Measurements from ENCODE around the gene AGMO.

AGMO gene

DNA sequence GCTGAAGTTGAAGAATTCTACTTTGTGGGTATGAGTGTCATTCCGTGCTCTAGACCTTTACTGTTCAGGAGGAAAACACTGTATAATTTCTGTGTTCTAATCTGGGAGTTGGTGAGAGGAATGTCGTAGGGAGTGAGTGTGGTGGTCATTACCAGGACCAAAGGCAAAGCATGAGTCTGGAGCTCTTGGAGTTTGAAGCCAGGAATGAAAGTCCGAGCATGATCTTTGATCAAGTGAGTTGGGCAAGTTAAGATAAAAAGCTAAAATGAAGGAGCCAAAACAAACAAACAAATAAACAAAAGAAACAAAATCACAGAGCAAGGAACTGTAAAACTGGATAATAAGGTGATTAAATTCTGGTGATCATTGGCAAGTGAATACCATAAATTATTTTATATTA is 161.4 kb downstream of the AGMO start:
- Histone ChIP-seq H3K79me2 (ENCODE audit: control insufficient read depth, low read length) (no peaks in the 10 kb centered on the region), H3K9me2 (replicated peaks; ENCODE audit: control insufficient read depth, low read length) (no peaks in the 10 kb centered on the region), H3K27ac (ENCODE audit: low read depth, low read length) (no peak overlapping the region), H3K4me2 (ENCODE audit: low read length) (no peak overlapping the region), H3K4me3 (ENCODE audit: low read length) (no peak overlapping the region), H3K4me1 (ENCODE audit: control insufficient read depth, low read length) (no peaks in the 10 kb centered on the region), H3F3A (ENCODE audit: control insufficient read depth, insufficient read depth) (no peaks in the 10 kb centered on the region), H4K20me1 (ENCODE audit: control insufficient read depth, insufficient read depth, low read depth, low read length) (no peaks in the 10 kb centered on the region), H3K36me3 (ENCODE audit: control insufficient read depth, low read length) (no peaks in the 10 kb centered on the region), H3K27me3 (ENCODE audit: control insufficient read depth, low read length) (no peaks in the 10 kb centered on the region), H3K9me3 (ENCODE audit: control insufficient read depth, insufficient read depth, low read length) (peaks cover 9% of the 10 kb centered on the region; the same call in 1 of the 2 replicates)
- TF ChIP-seq EZH2phosphoT487 (IDR thresholded peaks at IDR 0.05; ENCODE audit: borderline replicate concordance, low read length) (no peak), CTCF (IDR thresholded peaks at IDR 0.05; ENCODE audit: low read depth, low read length, poor library complexity, severe bottlenecking) (no peak)

DNA sequence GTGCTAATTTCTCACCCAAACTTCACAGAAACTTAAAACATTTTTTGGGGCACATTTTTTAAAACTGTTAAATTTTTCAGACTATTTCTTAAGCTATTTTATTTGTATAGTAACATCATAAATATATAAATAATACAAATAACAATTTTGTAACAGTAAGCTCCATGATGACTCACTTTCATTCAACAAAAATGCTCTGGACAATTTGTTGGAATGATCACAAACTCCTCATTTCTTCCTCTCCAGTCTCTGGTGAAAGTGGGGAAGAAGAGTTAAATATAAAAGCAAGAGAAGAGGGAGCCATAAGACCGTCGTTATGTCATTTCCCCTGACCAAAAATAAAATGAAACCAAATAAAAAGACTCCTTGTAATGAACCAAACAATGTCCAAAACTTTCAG is 162.4 kb downstream of the AGMO start:
- Histone ChIP-seq H3K27ac (ENCODE audit: low read depth, low read length) (no peak overlapping the region), H3K79me2 (ENCODE audit: control insufficient read depth, low read length) (no peaks in the 10 kb centered on the region)
- TF ChIP-seq CTCF (IDR thresholded peaks at IDR 0.05; ENCODE audit: low read depth, low read length, poor library complexity, severe bottlenecking): no peak
- no peak for TF ChIP-seq EZH2phosphoT487 (IDR thresholded peaks at IDR 0.05; ENCODE audit: borderline replicate concordance, low read length)

DNA sequence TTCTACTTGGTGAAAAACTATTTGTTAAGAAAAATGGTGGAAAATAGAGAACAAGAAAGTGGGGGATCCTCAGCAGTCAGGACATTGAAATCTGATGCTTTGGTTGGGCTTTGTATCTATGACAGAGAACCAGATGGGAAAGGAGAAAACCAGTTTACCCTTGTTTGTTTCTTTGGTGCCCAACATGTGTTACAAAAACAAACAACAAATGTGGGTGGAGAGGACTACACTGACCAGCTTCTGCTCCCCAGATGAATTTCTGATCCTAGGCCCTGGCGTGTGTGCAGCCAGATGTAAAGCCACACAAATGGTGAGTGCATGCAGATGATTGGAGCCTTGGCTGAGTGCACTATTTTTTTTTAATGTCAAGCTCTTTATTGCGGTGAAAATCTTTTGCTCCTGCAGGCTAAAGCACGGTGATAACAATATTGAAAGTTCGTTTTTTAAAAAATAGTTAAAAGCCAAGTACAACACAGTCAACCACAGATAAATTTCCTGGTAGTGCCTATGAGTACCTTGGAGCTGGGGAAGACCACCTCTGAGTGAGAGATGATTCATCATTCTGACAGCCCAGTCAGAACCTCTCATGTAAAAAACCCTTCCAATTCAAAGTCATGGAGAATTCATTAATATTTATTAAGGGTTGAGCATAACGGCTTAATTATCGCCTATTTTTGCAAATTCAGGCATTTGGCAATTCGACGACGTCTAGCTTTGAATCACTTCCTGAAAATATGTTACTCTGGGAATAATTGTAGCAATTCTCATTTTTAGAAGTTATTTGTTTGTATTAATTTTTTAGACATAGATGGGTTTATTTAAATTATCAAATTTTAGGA is 163.7 kb downstream of the AGMO start:
- Histone ChIP-seq H3K27ac (ENCODE audit: low read depth, low read length) (no peak overlapping the region), H3K36me3 (ENCODE audit: control insufficient read depth, low read length) (no peaks in the 10 kb centered on the region), H3K9me2 (replicated peaks; ENCODE audit: control insufficient read depth, low read length) (no peaks in the 10 kb centered on the region), H3K9me3 (ENCODE audit: control insufficient read depth, insufficient read depth, low read length) (peaks cover 9% of the 10 kb centered on the region; the same call in 1 of the 2 replicates), H3F3A (ENCODE audit: control insufficient read depth, insufficient read depth) (no peaks in the 10 kb centered on the region), H3K4me1 (ENCODE audit: control insufficient read depth, low read length) (no peaks in the 10 kb centered on the region), H3K4me2 (ENCODE audit: low read length) (no peak overlapping the region), H4K20me1 (ENCODE audit: control insufficient read depth, insufficient read depth, low read depth, low read length) (no peaks in the 10 kb centered on the region), H3K79me2 (ENCODE audit: control insufficient read depth, low read length) (no peaks in the 10 kb centered on the region), H3K27me3 (ENCODE audit: control insufficient read depth, low read length) (no peaks in the 10 kb centered on the region), H3K4me3 (ENCODE audit: low read length) (no peak overlapping the region)
- TF ChIP-seq EZH2phosphoT487 (IDR thresholded peaks at IDR 0.05; ENCODE audit: borderline replicate concordance, low read length): no peak
- no peak for TF ChIP-seq CTCF (IDR thresholded peaks at IDR 0.05; ENCODE audit: low read depth, low read length, poor library complexity, severe bottlenecking)

More for the DNA sequence above, 162.4 kb downstream of the AGMO start:
- no peaks in the 10 kb centered on the region for H3K36me3 ChIP-seq (ENCODE audit: control insufficient read depth, low read length)
- H3K4me3 ChIP-seq (ENCODE audit: low read length): no peak overlapping the region
- no peaks in the 10 kb centered on the region for H3K9me2 ChIP-seq (replicated peaks; ENCODE audit: control insufficient read depth, low read length)
- no peaks in the 10 kb centered on the region for H3K4me1 ChIP-seq (ENCODE audit: control insufficient read depth, low read length)
- no peaks in the 10 kb centered on the region for H3K27me3 ChIP-seq (ENCODE audit: control insufficient read depth, low read length)
- no peaks in the 10 kb centered on the region for H4K20me1 ChIP-seq (ENCODE audit: control insufficient read depth, insufficient read depth, low read depth, low read length)
- no peak overlapping the region for H3K4me2 ChIP-seq (ENCODE audit: low read length)
- H3K9me3 ChIP-seq (ENCODE audit: control insufficient read depth, insufficient read depth, low read length): peaks cover 9% of the 10 kb centered on the region; the same call in 1 of the 2 replicates
- H3F3A ChIP-seq (ENCODE audit: control insufficient read depth, insufficient read depth): no peaks in the 10 kb centered on the region
